Activated CD4-positive, CD25-positive, alpha-beta regulatory T cell (primary cell): ENCODE results near the gene ENGASE.

Source experiments
- DNase-seq, 4 experiments: peaks; one replicate each; lab custom pipeline; 2025; lab: John Stamatoyannopoulos, UW

The ENGASE gene

DNA sequence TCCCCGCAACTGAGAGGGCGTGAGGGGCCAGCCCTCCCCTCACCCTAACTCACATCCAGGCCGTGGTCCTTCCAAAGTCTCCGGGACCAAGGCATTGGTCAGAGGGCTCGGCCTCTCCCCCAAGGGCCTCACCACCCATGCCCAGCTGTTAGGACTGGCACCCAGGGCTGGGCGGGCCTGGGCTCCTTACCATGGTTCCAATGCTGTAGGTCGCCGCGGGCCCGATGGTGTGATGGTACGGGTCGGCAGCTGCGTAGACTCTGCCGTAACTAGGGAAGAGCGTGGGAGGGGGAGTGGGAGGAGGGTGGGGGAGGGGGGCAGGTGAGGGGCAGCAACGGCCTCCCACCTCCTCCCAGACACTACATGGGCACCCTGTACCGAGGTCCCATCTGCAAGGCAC lies 19.6 kb downstream of the ENGASE start:
- DNase-seq: no peak

DNA sequence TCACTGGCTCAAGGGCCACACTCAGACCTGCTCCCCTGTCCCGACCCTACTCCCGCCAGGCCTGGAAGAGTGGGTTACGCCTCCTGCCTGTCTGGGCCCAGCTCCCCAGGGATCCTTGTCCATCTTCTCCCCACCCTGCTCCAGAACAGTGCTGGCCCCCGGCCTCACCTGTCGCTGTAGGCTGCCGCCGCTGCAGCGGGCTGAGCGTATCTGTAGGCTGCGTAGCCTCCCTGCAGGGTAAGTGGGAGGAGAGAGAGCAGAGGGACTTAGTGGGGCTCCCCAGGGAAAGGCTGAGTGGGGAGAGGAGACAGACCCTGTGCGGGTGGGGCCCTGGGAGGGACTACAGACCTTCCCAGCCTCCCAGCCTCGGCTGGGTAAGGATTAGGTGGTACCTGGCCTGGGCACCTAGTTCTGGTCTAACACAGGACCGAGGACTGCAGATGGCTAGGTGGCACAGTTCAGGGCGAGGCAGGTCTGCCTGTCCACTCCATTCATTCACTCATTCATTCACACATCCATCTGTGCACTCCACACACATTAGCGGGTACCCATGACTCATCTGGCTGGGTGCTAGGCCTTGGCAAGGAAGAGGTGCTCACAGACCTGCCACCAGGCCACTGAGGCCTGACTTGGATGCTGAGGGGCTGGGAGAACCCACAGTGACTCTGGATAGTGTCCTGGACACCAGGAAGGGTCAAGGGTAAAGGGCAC lies 20.9 kb downstream of the ENGASE start:
- DNase-seq: no peak

DNA sequence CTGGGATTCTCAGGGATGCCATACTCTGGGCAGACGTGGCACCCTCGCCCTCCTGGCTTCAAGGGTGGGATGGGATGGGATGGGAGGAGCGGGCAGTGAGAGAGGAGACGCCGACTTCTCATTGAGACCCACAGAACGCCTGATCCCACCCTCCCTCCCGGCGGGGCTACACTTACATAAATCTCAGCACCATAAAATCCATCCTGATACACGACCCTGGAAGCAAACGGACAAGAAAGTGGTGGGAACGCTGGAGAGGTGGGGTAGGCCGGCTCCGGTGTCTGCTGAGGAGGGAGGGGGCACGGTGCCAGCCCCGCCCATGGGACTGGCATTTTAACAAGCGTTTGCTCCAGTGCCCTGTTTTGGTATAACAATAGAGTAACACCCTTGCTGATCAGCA lies 21.9 kb downstream of the ENGASE start:
- DNase-seq: no peak

DNA sequence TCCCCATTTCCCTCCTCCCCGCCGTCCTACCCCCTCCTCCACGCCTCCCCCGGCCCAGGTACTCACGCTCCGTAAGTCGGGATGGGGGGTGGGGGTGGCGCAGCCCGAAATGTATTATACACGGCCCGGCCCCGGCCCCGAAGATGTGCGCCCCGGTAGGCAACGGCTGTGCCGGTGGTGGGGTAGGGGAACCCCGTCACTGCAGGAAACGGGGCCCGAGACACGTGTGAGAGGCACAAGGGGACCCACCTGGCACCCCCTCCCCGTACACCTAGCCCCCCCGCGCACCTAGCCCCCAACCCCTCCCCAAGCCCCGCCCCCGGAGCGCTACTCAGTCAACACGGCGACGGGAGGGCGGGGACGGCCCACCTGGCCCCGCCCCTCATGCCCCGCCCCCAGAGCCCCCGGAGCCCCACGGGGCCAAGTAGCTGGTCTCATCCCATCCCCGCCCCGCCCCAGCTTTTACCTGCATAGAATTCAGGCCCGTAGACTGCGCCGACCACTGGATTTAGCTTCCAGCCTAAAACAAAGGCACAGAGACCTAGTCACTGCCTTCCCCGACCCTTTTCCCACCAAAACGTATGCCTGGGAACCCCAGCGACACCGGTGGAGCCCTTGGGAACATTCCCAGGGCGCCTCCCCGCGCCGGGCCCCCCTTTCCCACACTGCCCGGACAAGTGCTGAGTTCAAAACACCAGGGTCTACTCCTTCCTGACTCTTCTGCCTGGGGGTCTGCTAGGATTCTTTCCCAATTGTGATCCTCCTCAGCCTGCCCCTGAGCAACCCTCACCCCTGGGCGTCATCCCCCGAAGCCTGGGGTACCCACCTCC lies 22.8 kb downstream of the ENGASE start:
- no peak for DNase-seq

DNA sequence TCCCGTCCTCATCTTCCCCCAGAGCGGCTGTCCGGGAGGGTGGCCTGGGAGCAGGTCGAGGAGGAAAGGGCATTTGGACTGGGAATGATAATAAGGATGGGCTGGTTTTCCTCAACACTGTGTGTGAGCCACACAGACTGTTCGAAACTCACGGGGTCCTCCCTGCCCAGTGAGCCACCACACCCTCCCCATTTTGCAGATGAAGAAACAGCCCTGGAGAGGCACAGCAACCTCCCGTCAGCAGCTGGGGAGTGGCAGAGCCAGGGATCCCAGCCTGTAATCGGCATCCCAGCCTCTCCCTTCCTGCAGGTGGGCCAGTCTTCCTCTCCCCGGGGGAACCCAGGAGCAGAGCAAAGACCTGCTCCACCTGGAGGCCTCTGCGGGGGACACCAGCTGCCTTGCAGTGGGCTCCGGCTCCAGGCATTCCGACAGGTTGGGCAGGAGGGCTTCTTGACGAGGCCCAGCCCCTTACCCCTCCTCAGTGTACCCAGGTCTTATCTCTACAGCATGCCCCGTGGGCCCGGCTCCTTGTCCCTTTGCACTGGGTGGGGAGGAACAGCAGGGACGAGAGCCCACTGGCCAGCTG lies 23.8 kb downstream of the ENGASE start:
- DNase-seq: no peak

DNA sequence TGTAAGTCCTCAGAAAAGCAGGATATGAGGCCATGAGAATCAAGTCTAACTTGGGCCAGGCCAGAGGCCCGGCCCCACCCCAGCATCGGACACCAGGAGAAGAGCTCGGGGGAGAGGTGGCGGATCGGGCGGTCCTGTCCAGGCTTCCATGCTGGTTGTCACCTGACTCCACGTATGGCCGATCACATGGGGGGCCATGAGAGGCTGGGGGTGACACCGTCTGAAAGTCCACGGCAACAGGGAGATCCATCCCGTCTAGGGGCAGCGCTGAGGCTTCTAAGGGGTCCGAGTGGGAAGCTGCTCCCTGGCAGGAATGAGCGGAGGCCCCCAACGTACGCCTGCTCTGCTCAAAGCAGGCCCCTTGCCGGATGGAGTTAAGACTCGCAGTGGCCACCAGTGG lies 25.8 kb downstream of the ENGASE start:
- no peak for DNase-seq

DNA sequence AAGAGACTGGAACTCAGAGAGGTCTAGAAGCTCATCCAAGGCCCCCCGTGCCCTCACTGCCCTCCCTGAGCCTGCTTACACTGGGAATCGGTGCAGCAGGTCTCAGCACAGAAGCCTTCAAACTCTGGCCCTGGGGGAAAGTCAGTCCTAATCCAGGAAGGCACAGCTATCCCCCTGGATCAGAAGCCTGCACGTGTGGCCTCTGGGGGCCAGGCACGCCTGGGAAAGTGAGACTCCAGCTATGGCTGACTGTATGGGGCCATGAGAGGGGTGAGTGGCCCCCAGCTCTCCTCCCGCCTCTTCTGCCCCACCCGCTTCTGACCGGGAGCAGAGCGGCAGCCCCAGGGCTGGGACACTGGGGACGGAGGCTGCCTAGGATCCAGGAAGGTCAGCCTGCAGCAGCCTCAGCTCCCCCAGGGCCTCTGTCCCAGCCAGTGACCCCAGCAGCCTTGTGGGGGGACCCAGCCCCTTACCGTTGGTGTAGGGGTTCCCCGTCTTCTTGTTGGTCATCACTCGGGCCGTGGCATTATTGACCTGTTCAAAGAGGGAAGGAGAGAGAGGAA lies 26.6 kb downstream of the ENGASE start:
- DNase-seq: no peak

DNA sequence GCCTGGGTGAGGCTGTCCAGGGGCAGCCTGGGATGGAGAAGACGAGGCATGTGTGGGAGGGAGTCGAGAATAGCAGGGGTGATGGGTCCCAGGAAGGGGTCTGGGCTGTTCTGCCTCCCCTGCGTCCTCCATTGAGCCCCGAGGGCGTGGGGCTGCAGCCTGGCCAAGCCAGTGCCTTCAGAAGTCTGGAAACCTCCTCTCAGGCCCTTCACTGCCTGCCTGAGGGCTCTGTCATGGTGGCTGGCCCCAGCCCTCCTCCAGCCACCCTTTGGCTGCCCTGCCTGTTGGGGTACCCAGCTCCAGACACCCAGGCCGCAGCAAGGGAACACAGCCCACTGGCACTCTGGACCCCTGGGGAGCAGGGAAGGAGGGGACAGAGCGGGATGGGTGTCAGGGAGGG lies 27.6 kb downstream of the ENGASE start:
- no peak for DNase-seq

DNA sequence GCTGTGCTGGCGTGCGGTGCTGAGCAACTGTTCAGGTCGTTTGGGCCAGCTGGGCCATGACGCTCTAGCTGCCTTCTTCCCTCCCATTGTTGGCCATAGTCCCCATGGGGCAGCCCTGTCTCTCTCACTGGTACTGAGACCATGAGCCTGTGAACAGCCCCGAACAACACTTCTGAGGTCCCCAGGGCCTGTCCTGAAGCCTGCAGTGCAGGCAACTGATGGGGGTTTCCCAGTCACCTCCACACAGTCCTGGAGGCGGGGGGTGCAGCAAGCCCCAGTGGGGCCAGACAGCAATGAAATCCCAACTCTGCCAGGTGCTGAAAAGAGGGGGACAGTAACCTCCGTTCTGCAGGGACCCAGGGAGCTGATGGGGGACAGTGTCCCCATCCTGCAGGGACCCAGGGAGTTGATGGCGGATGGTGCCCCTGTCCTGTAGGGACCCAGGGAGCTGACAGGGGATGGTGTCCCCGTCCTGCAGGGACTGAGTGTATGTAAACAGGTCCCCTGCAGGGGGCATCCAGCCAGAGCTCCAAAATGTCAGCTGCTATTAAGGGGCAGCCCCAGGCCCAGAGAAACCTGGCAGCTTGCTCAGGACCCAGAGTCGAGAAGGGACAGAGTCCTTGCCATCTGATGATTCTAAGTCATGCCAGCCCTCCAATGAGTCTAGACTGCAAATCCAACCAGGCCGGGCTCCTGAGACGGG lies 30.4 kb downstream of the ENGASE start:
- no peak for DNase-seq

DNA sequence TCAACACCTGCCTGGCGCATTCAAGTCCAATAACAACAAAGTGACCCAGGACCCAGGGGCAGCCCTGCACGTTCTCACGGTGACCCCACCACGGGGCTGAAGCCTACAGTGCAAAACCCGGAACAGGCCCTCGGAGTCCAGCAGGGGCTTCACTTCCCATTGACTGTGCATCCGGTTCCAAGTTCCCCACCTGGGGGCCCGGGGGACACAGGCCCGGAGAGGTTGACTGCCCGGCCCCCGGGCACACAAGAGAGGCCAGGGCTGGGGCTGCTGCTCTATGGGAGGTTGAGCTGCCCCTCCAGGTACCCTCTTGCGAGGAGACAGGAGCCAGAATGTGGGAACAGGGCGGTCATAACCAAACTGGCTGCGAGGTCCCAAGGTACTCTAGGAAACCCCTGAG lies 31.3 kb downstream of the ENGASE start:
- no peak for DNase-seq

DNA sequence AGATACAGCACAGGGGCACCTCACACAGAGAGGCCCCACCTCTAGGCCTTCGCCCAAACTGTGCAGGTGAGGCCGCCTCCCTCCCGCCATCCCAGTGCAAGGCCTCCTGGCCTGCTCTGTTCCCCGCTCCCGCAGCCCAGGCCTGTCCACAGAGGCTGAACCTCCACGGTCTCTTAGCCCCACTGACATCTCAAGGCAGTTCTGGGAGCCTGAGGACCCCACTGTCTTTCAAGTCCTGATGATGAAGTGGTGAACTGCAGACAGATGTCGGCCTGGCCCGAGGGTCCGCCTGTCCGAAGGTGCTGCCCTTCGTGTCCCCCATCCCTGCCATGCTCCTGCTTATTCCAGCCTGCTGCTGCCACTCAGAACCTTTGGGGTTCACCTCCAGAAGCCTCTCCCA lies 32.3 kb downstream of the ENGASE start:
- DNase-seq: no peak

DNA sequence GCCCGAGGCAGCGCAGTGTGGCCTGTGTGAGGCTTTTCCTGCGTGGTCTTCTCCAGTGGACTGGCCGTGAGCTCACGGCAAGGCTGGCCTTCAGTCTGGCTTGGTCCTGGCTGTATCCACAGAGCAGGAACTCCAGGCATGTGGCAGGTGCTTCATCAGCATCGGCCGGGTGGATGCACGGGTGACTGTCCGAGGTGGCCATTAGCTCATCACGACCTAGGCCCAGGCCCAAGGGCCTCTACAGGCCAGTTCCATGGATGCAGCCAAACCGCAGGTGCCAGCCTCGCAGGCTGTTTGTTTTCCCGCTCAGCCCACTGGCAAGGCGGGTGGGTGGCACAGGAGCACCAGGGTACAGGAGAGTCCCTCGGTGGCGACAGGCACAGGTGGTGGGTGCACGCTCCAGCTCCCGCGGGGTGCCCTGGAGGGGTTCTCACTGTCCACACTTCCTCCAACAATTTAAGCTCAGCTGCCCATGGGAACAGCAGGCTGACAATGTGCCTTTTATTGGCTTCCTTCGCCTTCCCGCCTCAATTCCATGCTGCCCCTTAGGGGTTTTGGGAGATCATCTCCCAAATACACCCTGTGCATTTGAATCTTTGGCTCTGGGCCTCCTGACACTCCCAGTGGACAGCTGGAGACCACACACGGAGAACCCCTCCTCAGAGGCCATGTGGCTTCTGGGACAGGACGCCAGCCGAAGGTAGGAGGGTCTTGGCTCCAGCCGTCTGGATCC lies 33.0 kb downstream of the ENGASE start:
- no peak for DNase-seq

DNA sequence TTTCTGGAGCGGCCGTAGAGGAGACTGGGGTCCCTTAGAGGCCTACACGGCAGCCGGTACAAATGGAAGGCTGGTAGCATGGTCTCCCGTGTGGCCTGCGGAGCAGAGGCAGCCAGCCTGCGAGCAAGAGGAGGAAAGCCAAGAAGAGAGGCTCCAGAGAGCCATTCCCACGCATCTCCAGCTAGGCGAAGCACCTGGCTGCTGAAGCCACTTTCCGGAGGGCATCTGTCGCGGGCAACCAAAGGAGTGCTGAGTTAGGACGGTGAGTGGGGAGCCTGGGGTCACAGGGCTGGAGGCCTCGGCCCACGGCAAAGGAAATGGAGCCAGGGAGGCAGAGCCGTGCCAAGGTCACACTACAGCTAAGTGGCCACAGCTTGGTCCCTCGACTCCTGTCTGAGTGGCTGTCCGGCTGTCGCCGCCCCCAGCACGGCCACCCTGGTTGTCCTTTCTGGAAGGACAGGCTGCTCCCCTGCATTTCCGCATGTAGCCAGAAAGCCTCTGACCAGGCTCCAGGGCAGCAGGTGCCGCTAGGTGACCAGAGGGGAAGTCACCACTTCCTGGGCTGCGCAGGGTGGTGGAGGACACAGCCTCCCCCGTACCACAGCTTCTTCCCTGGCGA lies 33.7 kb downstream of the ENGASE start:
- no peak for DNase-seq

DNA sequence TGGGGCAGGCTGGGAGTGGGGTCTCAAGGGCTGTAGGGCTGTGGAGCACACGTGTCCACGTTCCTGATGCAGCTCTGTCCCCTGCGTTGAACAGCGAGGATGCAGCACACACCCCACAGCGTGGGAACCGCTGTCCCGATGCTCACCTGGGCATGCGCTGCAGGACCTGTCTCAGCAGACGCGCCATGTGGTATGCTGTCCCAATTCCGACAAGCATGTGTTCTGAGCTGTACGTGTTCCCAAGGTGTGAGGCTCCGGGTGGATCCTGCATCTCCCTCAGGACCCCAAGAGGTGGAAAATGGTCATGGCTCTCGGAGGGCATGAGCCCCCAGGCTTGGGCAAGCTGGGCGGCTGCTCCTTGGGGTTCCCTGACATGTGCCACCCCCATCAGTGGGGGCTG lies 34.2 kb downstream of the ENGASE start:
- DNase-seq: no peak

DNA sequence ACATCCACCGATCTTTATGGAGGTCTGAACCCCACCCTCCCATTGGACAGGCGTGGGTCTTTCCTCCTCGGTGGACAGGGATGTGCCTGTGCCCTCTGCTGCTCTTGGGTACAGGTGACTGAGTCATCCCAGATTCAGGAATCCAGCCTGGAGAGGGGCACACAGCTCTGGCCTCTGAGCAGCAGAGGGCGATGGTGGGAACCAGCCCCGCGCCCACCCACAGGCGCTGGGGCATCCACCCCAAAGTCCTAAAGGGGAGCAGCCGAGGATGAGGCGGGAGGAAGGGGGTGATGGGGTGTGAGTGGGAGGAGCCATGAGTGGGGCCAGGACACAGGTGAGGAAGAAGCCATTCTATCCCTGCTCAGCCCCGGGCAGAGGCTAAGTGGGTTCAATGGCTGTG lies 35.0 kb downstream of the ENGASE start:
- DNase-seq: no peak

DNA sequence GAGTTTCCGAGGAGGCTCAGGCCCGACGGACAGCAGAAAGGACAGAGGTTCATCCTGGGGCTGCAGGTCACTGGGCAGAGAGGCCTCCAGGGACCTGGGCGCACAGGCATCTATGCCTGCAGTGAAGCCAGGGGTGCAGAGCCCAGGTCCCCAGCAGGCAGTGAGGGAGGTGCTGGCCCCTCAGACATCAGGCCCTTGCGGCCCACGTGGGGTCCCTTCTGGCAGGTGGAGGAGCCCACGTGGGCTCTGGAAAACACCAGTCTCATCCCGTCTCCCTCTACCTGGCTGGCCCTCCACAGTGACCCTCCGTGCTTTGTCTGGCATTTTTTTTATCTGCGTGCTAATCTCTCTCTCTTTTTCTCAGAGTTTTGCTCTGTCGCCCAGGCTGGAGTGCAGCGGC lies 36.5 kb downstream of the ENGASE start:
- no peak for DNase-seq

DNA sequence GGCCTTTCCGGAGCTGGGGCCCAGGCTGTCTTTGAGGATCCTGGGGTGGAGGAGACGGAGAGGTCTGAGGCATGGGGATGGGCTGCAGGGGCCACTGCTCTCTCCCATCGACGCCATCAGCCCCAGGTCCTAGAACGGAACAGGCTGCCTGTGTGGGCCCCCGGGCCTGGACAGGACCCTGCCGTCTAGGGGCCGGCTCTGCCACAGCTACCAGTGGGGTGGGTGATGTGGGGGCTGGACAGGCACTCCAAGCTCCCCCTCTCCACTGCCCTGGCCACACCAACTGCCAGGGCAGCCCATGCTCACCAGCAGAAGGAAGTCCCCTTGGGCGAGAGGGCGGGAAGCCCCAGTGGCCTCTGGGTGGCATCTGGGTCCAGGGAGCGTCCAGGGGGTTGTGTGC lies 37.8 kb downstream of the ENGASE start:
- DNase-seq: no peak

DNA sequence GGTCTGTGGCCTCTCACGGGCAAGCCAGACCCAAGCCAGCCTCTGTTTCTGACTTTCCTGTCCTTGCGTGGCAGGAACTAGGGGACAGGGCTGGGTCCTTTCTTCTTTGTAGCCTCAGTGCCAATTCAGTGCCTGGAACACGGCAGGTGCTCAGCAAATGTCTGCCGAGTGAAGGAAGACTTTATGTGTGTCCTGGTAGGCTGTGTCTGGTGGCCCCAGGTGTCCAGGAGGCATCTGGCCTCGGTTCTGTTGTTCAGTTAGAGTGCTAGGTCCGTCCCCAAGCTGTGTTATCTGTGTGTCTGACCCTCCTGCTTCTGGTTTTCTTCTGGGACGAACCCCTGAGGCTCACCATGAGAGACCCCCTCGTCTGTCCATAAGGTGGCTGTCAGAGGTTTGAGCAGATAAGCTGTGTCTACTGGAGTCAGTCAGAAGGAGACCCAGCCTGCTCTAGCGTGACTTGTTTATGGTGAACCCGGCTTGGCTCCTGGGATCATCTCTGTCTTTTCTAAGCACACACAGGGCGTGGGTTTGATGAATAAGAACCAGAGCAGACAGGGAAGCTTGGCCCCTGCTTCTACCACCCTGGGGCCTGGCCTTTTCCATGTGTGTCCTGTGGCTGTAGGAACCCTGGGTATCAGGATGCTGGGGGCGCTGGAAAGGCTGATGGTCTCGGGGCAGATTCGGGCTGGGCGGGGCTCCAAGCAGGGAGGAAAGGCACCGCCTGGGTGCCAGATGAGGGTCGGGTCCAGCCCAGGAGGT lies 39.3 kb downstream of the ENGASE start:
- DNase-seq: no peak

DNA sequence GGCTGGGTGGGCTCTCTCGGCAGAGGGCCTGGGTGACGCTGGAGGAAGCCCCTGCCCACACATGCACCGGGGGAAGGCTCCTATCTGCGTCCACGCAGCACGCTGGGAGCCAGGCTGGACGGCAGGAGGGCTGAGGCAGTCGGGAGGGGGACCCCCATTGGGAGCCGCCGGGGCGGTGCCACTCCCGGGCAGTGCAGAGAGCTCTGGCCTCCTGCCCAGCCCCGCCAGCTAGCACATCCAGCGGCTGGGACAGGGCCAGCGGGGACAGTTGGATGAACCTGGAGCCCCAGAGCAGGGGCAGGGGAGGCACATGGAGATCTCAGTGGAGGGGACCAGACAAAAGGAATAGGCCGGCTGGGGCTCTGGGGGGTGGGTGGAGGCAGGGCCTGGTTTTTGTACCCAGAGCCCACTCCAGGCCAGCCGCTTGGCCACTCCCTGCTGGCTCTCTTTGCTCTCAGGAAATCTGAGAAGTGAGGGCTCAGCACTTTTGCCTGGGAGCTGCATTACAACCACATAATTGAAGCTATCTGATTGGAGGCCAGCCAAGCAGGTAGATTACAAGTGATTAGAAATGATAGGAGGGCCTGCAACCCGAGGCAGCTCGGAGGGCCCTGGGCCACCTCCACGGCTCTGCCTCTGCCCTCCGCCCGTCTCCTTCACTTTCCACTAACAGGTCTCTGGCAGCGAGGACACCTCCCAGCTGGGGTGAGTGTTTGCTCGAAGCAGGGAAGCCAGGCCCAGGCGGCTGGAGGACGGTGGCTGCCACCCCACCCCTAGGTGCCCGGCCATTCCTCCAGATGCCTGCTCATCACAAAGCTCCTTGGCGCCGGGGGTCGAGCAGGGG lies 40.1 kb downstream of the ENGASE start:
- no peak for DNase-seq

DNA sequence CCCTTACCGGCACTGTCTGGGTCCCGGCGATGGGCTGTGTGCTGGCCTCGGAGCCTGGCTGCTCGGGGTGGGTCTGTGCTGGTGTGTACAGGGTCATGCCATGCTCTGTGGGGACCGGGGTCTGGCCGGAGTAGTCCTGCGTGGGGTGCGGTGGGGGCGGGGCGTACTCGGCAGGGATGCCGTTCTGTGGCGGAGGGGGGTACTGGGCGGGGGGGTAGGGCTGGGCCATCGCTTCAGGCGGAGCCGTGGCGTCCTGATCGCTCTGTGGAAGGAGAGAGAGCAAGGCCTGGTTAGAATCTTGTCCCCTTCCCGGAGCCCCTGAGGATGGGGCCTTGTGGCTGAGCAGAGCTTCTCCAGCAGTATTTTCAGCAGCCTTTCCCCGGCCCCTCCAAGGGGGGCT lies 40.9 kb downstream of the ENGASE start:
- no peak for DNase-seq
